Measurements from ENCODE around the gene COL5A3.

DNA sequence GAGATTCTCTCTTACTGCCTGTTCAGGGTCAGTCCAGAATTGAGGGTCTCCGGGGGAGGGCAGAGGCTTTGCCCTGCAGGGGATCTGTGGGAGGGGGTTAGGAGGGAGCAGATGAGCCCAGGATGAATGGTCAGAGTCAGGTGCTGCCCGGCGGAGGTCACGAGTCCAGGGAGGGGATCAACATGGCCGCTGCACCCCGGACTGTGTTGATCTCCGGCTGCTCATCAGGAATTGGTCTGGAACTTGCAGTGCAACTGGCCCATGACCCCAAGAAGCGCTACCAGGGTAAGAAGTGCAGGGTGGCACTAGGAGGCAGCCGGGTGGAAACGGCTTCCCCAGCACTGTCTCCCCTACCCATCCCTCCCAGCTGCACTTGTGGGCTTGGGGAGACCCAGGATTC is 3.0 kb upstream of the COL5A3 start, which contains the start of gene RDH8:
- TF ChIP-seq, protein P1, sequence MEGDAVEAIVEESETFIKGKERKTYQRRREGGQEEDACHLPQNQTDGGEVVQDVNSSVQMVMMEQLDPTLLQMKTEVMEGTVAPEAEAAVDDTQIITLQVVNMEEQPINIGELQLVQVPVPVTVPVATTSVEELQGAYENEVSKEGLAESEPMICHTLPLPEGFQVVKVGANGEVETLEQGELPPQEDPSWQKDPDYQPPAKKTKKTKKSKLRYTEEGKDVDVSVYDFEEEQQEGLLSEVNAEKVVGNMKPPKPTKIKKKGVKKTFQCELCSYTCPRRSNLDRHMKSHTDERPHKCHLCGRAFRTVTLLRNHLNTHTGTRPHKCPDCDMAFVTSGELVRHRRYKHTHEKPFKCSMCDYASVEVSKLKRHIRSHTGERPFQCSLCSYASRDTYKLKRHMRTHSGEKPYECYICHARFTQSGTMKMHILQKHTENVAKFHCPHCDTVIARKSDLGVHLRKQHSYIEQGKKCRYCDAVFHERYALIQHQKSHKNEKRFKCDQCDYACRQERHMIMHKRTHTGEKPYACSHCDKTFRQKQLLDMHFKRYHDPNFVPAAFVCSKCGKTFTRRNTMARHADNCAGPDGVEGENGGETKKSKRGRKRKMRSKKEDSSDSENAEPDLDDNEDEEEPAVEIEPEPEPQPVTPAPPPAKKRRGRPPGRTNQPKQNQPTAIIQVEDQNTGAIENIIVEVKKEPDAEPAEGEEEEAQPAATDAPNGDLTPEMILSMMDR (IDR thresholded peaks at IDR 0.05; ENCODE audit: insufficient read depth, low read length, poor library complexity, severe bottlenecking): no peak
- no peak for TF ChIP-seq EZH2phosphoT487 (conservative IDR thresholded peaks at IDR 0.05; ENCODE audit: low read length)

Measured in SU-DHL-6 (cell line).